HG02884 (cell line): ENCODE measurements around the gene SYT11.

Experiments
- ATAC-seq: cut with Tn5 transposase; IDR thresholded peaks from one replicate; pipeline ENCODE4 v1.9.1; 2021; ENCODE audit warnings: mild to moderate bottlenecking, moderate library complexity; ENCODE audit not compliant: unreplicated experiment

Gene SYT11

DNA sequence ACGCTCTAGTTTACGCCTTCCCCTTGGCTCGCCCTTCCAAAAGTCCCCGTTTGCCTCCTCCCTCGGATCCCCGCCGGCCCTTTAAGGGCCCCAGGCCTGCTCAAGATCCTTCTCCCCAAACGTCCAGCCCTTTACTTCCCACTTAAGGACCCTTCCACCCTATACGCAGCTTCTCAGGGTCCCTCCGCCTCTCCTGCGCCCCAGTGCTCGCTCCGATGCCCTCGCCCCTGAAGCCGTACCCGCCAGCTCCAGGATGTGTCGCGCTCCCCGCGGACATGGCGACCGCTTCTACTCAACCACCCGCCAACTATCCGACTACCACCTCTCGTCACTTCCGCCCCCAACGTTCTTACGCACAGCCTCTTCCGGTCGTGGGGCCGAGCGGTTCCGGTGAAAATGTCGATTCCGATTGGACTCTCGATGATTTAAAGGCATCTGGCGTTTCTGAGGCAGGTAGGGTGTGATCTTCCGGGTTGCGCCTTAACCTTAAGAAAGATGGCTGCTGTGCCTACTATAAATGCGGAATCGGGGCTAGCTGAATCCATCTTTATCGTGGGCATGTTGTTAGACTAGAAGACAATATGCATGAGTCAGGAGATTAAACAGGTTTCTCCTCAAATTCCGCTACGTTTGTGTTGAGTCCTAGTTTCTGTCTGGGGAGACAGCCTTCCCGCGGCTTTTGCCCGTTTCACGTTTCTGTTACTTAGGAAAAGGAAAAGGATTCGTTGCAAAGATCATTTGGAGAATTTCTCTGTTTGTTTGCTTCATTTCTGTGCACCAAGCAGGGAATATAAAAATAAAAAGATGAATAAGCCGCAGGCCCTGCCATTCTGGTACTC lies 74.9 kb downstream of the SYT11 start, which contains the start of gene KHDC4:
Gene KHDC4 (minus strand): TSS at position 317 of the 839 bp plus-strand sequence. CDS start 40 bp downstream, at position 277.
- peak; percentile 84 for ATAC-seq
